GM21723 (cell line): ENCODE measurements around the gene MSH5.
"Not testable (repeated sequence)": the region's sequence is repeated elsewhere in the genome, so short reads cannot be mapped to it uniquely, and the experiment has no call there.

Experiments used
- ATAC-seq: cut with Tn5 transposase; IDR thresholded peaks from one replicate; pipeline ENCODE4 v1.9.1; 2021; ENCODE audit warnings: mild to moderate bottlenecking, moderate library complexity; ENCODE audit not compliant: unreplicated experiment

The MSH5 gene

GRCh38 chr6:31776989-31777666 is 37.3 kb downstream of the MSH5 start, which contains the start of gene VWA7:
Gene VWA7 (minus strand): TSS chr6:31777328. CDS start chr6:31776779, 549 bp downstream.
- peak; percentile 80 for ATAC-seq

DNA sequence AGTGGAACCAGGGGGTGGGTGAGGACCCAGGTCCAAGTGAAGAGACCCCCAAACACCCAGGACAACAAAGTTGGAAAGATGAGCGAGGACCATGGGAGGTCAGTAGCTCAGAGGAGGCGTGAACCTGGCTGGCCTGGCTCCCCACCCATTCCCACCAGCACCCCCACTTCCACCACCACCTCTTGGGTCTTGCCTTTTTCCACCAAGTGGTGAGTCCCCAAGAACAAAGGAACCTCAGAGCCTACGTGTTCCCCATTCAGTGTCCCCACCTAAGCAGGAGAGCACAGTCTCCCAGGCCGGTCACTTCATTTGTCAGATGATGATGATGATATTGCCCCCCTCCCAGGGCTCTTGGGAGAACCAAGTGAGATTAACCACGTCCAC is 37.9 kb downstream of the MSH5 start:
- no peak for ATAC-seq

GRCh38 chr6:31778193-31778592 is 38.4 kb downstream of the MSH5 start:
- no peak for ATAC-seq

- ATAC-seq = no peak
Observed at GRCh38 chr6:31778999-31779885, 39.4 kb downstream of the MSH5 start.

GRCh38 chr6:31779908-31780307 is 40.1 kb downstream of the MSH5 start:
- ATAC-seq = no peak

DNA sequence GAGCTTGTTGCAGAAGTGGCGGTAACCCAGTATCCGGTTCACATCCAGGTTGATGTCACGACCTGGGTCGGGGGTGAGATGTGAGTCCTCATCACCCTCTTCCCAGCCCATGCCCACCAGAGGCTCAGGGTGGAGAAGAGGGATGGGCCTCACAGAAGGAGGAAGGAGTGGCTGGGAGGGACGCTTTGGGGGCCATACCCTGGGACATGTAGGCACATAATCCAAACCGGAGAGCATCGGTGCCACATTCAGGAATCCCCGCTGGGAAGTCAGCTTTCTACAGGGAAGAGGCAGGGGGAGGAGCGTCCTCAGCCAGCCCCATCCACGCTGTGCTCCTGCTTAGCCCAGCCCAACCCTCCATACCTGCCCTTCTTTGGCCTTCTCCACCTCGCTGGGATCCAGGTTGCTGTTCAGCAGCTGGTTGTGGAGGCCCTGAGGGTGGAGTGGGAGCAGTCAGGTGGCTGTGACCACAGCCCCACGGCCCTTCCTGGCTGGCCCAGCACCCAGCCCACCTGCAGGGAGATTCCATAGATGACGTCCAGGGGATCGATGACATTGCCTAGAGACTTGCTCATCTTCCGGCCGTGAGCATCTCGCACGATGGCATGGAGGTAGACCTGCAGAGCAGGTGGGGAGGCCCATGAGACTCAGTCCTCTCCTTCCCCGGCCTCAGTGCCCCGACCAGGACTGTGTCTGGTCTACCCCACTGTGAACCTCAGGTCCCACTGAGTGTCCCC is 40.9 kb downstream of the MSH5 start:
- ATAC-seq = no peak

DNA sequence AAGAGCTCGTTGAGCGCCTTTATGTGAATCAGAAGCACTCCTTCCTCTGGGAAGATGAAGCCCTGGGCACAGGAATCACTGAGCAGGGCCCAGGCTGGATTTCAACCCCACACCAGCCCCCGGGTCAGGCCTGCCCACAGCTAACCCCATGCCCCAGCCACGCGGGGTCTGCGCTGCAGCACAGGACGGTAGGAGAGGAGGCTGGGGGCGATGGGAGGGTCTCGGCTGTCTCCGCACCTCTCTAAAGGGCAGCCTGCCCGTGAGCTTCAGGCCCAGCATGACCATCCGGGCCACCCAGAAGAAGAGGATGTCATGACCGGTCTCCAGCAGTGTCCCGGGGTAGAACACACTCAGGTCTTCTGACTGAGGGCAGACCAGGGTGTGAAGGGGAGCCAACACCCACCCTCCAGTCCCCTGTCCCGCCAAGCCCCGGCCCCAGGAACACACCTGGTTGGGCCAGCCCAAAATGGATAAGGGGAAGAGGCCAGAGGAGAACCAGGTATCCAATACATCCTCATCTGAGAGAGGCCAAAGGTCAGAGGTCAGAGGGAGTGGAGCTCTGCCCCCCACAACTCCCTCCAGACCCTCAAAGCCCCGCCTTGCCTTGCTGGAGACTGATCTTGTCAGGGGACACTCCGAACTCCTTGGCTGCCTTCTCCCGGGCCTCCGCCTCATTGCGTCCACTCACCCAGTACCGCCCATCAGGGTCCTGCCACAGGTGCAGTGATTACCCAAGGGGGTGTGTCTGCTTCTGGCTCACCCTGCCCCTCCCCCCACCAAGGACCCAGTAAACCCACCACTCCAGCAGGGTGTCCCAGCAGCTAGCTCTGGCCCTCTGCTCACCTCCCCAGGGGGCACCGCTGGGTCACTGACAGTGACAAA is 41.7 kb downstream of the MSH5 start:
- ATAC-seq = no peak

DNA sequence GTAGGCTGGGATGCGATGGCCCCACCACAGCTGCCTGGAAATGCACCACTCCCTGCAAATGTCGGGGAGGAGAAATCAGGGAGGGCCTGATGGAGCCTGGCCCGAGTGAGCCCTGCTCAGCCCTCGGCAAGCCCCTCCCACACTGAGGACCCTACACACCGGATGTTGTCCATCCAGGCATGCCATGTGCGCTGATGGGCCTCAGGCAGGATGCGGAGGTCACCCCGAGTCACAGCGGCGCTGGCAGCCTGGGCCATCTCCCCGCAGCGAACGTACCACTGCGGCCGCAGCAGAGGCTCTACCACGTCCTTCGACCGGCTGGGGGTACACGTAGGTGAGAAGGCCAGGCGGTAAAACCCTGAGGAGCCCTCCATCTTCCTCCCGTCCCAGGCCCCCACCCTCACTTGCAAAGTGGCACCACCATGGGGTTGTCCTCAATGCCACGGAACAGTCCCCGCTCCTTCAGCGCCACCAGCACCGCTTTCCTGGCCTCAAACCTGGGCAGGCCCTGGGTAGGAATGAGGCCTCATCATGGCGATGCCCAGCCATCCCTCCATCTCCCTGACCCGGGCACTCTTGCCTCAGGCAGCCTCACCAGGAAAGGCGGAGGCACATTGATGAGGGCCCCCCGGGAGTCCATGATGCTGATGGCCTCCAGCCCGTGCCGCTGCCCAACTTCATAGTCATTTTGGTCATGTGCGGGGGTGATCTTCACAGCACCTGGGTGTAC is 42.5 kb downstream of the MSH5 start:
- ATAC-seq = no peak

DNA sequence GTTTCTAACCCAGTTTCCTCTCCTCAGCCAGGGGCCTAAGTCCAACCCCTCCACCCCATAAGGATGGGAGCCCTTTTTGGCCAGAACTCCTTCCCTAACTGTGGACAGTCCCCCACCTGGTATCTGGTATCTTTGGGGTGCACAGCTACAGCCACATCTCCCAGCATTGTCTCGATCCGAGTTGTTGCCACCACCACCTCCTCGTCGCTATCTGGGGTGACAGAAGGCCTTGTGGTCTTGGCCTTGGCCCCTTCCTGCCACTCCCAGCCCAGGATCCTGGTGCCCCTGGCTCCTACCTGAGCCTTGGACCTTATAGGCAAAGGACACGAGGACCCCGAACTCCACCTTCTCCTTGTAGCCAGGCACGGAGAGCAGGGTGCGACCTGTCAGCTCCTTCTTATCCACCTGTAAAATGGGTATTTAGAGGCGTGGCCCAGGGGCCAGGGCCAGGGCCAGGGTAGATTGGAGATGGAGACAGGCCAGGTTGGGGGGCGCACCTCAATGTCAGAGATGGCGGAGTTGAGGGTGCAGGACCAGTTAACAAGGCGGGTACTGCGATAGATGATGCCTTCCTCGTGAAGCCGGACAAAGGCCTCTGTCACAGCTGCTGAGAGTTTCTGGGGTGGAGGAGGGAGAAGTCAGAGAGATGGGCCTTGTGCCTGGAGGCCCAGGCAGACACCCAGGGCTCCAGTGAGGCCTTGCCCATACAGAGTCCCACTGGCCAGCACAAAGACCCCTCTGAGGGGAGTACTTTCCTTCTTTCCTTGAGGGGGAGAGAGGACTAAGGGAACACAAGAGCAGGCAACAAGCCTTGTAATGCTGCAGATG is 44.5 kb downstream of the MSH5 start:
- ATAC-seq = no peak

DNA sequence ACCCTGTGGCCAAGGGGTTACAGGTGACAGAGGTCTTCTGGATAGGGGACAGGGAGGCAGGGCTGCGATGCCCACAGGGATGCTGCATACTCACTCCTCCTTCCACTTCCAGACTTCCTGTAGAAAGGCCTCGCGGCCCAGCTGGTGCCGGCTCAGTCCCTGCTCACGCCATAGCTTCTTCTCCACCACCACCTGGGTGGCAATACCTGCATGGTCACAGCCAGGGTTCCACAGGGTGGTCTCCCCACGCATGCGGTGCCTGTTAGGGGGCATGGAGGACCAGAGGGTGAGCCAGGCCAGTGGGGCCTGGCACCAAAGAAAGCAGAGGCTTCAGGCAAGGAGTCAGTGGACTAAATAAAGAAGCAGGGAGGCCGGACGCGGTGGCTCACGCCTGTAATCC is 45.7 kb downstream of the MSH5 start:
- ATAC-seq = no peak

GRCh38 chr6:31791324-31792089 is 51.7 kb downstream of the MSH5 start:
- ATAC-seq = no peak

GRCh38 chr6:31792090-31792374 is 52.2 kb downstream of the MSH5 start:
- no peak for ATAC-seq

DNA sequence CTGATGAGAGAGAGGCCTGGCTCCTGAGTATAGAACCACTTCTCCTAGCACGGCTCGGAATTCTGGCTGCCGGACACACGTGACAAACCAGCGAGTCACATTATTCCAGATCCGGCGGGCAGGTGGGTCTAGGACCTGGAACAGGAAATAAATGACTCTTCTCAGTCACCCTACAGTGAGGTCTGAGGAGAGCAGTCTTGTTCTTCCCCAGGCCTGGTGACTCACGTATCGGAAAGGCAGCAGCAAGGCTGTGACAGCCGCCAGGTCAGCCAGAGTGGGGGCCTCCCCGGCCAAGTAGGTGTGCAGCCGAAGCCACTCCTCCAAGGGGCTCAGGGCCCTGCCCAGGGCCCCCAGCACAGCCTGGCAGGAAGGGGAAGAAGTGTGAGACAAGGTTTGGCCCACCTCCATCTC is 53.0 kb downstream of the MSH5 start:
- no peak for ATAC-seq

DNA sequence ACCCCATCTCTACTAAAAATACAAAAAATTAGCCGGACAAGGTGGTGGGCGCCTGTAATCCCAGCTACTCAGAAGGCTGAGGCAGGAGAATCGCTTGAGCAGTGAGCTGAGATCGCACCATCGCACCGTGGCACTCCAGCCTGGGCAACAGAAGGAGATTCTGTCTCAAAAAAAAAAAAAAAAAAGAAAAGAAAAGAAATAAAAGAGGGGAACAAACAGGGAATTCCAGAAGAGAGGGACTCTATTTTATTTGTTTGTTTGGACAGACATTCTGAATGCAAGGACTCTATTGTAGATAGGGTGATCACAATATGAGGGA is 54.1 kb downstream of the MSH5 start:
- not testable (repeated sequence) for ATAC-seq

DNA sequence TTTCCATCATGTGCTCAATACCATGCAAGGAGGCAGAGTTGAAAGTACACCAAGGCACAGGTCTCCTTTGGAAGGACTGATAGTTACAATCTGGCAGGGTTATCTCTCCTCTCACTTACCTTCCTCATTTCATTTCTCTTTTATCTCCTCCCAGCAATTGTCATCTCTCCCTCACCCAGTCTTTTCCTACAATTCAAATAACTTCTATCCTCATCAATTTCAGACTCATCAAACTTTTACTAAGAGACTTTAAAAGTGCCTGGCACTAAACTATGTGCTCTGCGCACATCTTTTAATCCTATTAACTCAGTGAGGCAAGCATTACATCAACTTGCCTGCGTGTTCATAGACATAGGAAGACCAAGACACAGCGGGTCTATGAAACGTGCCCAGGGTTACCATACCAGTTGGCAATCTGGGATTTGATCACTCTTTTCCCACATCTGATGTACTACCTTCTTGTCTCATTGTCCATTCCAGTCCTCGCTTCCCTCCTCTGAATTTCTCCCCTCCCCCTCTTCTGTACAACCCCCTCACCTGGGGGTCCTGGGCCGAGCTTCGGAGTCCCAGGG is 54.6 kb downstream of the MSH5 start:
- no peak for ATAC-seq

- peak; percentile 16 for ATAC-seq
Observed at GRCh38 chr6:31794866-31795615, 55.2 kb downstream of the MSH5 start.

DNA sequence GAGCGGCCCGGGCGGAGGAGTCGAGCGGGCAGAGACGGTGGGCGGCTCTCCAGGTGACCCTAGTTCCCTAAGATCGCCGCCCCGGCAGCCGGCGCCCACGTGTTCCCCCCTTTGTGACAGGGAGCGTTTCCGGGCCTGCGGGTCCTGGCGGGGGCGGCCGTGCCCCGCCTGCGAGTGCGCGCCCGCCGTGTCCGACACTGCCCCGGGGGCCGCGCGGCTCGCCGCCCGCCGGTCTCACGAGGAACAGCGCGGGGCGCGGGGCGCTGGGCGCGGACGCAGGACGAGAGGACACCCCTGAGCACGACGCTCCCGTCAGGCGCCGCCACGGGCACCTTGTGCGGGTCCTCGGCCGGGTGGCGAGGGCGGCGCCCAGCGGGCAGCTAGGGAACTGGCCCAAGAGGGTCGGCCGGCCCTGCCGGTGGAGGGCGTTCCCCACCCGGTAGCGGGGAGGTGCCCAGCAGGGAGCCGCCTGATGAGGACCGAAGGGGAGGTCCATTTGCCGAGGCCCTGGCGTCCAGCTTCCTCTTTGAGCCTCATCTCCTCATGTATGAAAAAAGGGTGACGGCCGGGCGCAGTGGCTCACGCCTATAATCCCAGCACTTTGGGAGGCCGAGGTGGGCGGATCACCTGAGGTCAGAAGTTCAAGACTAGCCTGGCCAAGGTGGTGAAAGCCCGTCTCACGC is 56.0 kb downstream of the MSH5 start, which contains the start of gene VARS1:
Gene VARS1 (minus strand): TSS at position 137 of the 683 bp plus-strand sequence. CDS start 535 bp downstream, outside the sequence.
- ATAC-seq = peak; percentile 80
